NB4 (cell line): ENCODE data around the gene MYO16.

ENCODE experiments used
- DNase-seq: peaks from one replicate; pipeline ENCODE4 v3.0.0; 2010; ENCODE audit warnings: low read depth
- H3K4me3 ChIP-seq: one replicate; pipeline ENCODE4 v1.5.1; 2011; ENCODE audit warnings: mild to moderate bottlenecking, low read depth, low read length, moderate library complexity
- CTCF ChIP-seq: IDR thresholded peaks from one replicate; pipeline ENCODE4 v1.5.1; 2012; ENCODE audit warnings: low read depth, low read length
- MAX ChIP-seq: IDR thresholded peaks from 2 replicates; pipeline ENCODE4 v1.6.1; 2011; ENCODE audit warnings: low read depth, low read length
- MYC ChIP-seq: IDR thresholded peaks from 2 replicates; pipeline ENCODE4 v1.6.1; 2011; ENCODE audit warnings: low read depth, low read length
- POLR2A ChIP-seq: IDR thresholded peaks from 2 replicates; pipeline ENCODE4 v1.6.1; 2011; ENCODE audit warnings: mild to moderate bottlenecking; ENCODE audit not compliant: insufficient read length; ENCODE audit errors: extremely low read depth

MYO16 gene

DNA sequence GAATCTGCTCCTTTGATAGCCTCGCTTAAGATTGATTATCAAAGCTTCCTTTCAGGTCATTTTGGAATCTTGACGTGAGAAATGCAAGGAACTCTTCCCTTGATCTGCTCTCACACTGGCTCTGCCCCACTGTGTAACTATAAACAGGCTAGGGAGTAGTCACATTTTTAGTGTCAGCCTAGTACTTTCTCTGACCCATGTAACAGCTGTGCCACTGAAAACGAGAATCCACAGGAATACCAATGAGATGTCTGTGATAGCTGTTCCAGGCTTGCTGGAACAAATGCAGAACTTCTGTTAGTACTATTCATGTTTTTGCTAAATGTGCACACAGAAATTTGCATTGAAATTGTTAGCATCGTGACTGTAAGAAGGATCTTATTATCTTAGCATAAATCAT lies 221.3 kb downstream of the MYO16 start:
- TF ChIP-seq CTCF = no peak
- no peak for TF ChIP-seq POLR2A
- DNase-seq = no peak
- no peak overlapping the region for H3K4me3 ChIP-seq

- no peak for DNase-seq
- no peak for TF ChIP-seq MYC
- no peak for TF ChIP-seq CTCF
- TF ChIP-seq POLR2A = no peak
These were observed 222.2 kb downstream of the MYO16 start for GRCh38 chr13:108851660-108852059.

DNA sequence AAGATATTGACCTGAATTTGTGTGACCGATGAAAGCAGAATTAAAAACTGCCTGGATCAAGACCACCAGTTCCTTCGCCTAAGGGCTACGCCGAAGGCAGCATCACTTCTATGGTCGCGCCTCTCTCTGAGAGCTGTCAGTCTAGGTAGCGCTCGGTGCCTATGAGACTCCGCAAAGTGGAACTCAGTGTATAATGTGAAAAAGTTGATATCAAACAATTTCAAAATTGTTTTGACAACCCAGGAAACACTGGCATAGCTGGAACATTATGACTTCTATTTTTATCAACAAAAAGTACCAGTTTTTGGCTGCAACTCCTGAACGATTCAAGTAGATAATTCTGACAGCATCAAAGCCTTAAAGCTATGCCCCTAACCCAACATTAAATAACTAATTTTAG lies 223.6 kb downstream of the MYO16 start:
- H3K4me3 ChIP-seq = no peak overlapping the region
- TF ChIP-seq CTCF = no peak
- TF ChIP-seq POLR2A = no peak
- TF ChIP-seq MYC = no peak
- TF ChIP-seq MAX = no peak

More at GRCh38 chr13:108851660-108852059, 222.2 kb downstream of the MYO16 start:
- no peak overlapping the region for H3K4me3 ChIP-seq

GRCh38 chr13:108855737-108856387 lies 226.5 kb downstream of the MYO16 start:
- TF ChIP-seq MYC (no peak), MAX (no peak), POLR2A (no peak), CTCF (no peak)
- H3K4me3 ChIP-seq = no peak overlapping the region
- DNase-seq = no peak

More for the DNA sequence above, 223.6 kb downstream of the MYO16 start:
- no peak for DNase-seq

- no peak for DNase-seq
- TF ChIP-seq MAX (no peak), CTCF (no peak), POLR2A (no peak), MYC (no peak)
These were observed 229.3 kb downstream of the MYO16 start for GRCh38 chr13:108858676-108859075.

More at GRCh38 chr13:108858676-108859075, 229.3 kb downstream of the MYO16 start:
- no peak overlapping the region for H3K4me3 ChIP-seq
